Endometrial microvascular endothelial cells (primary cell): Measurements from ENCODE around the gene TEX22. TPM values are rescaled to one million over a fixed set of nuclear protein-coding genes. Genes with fewer than 3 reads are reported as not detected.

ENCODE experiments used
- in situ Hi-C: cut with HindIII; loops from 2 replicates; pipeline ENCODE4 v1.10.0; 2017; ENCODE audit warnings: low sequenced_read_pairs, low pct_unique_long_range_greater_than_20kb; ENCODE audit errors: inconsistent ontology term
- total RNA-seq: library from RNA; depleted of rRNA; stranded (reverse); fragments of >200 nt; gene quantifications from one replicate; pipeline ENCODE4 v1.2.3, GENCODE V29; 2015; ENCODE audit errors: inconsistent ontology term

TEX22 gene
- total RNA-seq, 1 donor from 2014 or later: not detected

DNA sequence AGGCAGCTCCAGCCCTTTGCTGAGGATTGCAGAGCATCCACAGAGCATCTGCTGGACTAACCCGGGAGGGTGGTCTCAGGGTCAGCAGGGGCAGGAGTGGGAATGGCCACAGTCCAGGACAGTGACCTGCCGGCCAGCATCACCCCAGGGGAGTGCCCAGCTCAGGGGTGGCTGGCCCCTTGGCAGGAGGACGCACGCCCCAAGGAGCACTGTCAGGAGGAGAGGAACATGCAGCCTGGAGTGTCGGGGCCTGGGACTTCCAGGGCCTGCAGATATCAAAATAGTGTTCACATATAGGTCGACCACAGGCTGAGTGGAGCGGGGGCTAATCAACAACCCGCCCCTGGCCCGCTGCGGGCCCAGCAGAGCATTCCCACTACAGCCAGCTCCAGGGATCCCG is 33.2 kb upstream of the TEX22 start:
- in situ Hi-C loops: no loop called here

GRCh38 chr14:105365681-105366080 is 32.7 kb upstream of the TEX22 start:
- in situ Hi-C loops: no loop called here

GRCh38 chr14:105366386-105367074 is 31.8 kb upstream of the TEX22 start:
- in situ Hi-C loops: no loop called here

- in situ Hi-C loops: no loop called here
Measured at GRCh38 chr14:105367116-105368031, 31.0 kb upstream of the TEX22 start.

DNA sequence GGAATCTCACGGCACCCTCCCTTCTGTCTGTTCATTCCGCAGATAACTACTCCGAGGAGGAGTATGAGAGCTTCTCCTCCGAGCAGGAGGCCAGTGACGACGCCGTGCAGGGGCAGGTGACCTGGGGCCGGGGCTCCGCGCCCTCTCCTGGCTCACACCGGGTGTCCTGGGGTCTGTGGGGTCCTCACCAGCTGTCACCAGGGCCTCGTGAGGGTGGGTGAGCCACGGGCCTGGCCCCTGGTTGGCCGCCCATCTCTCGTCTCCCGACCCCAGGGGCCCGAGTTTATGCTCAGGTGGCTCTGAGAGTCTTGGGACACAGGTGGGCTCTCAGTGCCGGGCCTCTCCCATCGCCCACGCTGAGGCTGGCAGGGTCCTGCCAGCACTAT is 30.3 kb upstream of the TEX22 start:
- in situ Hi-C loops: no loop called here

DNA sequence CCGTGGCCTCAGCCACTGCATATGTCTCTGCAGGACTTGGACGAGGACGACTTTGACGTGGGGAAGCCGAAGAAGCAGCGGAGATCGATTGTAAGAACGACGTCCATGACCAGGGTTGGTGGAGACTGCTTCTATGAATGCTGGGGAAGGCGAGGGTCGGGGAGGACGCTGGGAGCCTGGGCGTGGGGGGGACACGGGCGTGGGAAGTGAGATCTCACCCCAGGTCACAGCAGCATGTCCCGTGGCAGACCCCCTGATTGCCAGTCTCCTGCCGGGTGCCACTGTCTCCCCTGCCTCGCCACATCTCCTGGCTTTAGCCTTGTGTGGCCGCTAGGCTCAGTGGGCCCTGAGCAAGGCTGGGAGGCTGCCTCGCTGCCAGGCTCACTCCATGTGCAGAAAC is 29.9 kb upstream of the TEX22 start:
- in situ Hi-C loops: no loop called here

GRCh38 chr14:105368910-105369652 is 29.3 kb upstream of the TEX22 start:
- in situ Hi-C loops: no loop called here

DNA sequence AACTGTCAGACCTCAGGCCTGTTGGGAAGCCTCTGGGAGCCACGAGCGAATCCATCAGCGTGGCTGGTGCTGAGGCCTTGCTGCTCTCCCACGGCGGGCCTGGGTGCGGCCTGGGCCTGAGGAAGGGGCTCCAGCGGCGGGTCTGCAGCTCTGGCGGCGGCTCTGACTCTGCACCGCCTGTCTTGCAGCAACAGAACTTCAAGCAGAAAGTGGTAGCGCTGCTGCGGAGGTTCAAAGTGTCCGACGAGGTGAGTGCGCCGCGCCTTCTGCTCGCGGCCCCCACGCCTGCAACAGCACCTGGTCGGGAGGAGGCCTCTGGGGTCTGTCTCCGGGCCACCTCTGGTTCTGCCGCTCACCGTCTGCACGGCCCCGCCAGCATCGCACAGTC is 28.7 kb upstream of the TEX22 start:
- in situ Hi-C loops: no loop called here

DNA sequence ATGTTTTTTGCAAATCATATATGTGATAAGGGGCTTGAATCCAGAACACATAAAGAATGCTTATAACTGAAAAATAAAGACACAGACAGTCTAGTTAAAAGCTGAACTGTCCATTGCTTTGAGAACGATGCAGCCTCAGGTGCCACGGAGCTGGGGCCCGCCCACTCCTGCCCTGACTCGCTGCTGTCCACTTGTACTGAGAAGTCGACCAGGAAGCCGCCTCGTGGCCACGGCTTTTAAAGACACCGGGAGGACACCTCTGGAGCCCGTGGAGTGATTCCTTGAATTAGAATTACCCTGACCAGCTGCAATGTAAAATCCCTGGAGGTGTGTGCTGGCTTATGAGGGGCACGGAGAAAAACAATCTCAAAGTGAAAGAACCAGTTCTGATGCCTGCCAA is 23.9 kb upstream of the TEX22 start:
- in situ Hi-C loops: no loop called here

GRCh38 chr14:105375635-105376057 is 22.7 kb upstream of the TEX22 start:
- in situ Hi-C loops: no loop called here

DNA sequence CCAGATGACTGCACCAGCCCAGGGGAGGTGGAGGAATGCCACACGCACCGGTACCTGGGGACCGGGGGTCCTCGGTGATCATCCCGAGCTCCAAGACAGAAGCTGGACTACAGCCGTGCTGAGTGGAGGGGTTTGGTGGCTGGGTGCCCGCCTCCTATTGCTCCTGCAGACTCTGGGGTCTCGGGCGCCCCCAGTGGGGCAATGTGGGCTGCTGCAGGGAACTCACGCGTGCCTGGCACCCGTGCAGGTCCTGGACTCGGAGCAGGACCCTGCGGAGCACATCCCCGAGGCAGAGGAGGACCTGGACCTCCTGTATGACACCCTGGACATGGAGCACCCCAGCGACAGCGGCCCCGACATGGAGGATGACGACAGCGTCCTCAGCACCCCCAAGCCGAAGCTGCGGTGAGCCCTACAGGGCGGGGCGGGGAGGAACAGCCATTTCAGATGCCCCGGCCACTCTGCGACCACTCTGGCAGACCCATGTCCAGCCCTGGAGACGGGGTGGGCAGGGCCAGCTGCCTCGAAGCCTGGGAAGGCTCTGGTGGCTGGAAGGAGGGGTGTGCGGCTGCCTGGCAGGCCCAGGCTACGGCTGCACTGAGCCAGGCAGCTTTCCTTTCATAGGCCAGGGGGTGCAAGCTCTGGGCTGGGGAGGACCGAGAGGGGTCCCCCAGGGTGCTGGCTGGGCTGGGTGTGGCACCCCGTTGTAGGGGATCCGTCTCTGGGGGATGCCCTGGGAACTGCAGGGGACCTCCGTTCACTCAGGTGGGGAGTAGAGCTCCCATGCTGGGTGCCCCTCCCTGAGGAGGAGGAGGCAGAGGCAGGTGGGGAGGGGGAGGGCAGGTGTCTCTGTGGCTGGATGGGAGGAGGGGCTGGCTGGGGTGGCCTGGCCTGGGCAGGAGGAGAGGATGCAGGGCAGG is 21.6 kb upstream of the TEX22 start:
- in situ Hi-C loops: no loop called here

DNA sequence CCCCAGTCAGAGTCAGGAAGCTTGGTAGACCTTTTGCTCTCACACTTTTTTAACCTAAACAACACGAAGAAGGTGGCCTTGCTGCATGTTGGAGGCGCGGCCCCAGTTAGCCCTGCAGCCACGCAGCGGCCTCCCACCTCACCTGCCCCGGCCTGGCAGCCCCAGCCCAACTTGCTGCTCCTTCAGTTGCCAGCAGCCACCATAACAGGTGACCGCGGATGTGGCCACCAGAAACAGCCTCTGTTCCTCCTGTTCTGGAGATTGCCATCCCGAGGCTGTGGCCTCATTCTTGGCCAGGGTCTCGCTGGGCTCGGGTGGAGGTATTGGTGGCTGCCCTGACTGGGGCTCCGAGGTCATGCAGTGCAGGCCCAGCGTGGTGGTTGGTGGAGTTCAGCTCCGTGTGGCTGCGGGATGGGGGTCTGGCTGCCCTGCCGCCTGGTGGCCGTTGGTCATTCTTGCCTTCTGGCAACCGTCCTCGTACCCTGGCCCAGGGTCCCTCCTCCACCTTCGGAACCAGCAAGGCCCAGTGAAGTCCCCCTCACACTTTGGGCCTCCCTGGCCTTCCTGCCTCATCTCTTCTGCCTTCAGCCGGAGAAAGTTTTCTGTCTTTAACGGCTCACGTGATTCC is 20.7 kb upstream of the TEX22 start:
- in situ Hi-C loops: no loop called here

DNA sequence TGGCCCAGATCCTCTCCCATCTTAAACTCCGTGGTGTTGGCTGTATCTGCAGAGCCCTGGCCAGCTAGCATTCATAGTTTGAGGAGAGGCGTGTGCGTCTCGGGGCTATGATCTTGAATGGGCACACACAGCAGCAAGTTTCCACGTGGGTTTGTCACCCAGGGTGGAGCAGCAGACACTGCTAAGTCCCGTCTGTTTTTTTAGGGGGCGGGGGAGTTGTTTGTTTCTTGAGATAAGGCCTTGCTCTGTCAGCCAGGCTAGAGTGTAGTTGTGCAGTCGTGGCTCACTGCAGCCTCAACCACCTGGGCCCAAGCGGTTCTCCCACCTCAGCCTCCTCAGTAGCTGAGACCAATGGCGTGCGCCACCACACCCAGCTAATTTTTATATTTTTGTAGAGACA is 20.1 kb upstream of the TEX22 start:
- in situ Hi-C loops: no loop called here

DNA sequence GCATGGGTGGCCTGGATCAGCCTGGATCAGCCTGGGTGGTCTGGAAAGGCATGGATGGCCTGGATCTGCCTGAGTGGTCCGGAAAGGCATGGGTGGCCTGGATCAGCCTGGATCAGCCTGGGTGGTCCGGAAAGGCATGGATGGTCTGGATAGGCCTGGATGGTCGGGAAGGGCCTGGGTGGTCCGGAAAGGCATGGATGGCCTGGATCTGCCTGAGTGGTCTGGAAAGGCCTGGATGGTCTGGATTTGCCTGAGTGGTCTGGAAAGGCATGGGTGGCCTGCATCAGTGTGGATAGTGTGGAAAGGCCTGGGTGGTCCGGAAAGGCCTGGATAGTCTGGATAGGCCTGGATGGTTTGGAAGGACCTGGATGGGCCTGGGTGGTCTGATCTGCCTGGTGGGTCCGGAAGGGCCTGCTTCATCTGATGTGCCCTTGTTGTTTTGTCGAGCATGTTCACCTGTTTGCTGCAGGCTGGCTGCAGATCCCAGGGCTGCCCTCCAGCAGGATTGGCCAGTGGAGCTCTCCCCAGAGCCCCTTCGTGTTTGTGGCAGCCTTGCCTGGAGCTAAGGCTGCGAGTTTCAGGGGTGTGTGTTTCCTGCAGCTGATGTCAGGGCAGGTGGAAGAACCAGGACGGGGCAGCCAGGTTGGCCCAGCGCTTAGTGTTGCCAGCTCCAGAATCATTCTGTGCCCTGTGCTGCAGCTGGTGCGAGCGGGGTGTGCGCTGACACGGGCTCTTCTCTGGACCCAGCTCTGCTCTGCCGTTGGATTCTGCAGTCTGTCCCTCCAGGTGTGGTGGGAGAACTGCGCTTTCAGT is 19.3 kb upstream of the TEX22 start:
- in situ Hi-C loops: no loop called here

GRCh38 chr14:105379946-105380345 is 18.4 kb upstream of the TEX22 start:
- in situ Hi-C loops: no loop called here

DNA sequence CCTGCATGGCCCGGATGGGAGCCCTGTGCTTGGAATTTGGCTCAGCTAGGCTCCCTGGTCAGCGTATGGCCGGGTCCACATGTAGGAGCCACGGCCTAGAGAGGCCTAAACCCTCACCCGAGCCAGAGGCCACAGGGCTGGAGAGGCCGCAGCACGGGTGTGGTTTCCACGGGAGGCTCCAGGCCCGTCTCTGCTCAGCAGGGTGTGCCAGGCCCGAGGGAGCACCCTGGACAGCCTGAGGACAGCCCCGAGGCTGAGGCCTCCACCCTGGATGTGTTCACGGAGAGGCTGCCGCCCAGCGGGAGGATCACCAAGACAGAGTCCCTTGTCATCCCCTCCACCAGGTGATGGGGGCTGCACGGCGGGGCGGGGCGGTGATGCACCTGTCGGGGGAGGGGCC is 17.6 kb upstream of the TEX22 start:
- in situ Hi-C loops: no loop called here
